Measurements from ENCODE around the gene MS4A4A.

Gene MS4A4A

DNA sequence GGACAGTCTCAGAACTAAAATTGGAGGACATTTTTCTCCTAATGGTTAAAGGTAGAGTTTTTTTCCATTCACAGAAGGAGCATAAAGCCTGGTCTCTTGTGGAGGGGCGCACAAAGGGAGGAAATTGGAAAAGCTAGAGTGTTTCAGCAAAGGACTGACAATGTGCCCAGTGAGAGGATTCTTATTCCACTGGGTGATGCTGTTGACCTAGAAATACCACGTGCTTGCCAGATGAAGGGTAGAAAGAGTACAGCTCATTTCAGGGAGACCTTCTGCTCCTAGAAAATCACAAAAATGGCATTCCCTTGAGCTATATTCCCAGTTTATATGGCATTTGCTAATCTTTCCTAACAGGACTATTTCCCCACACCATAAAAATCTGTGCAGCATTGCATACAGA, 67.7 kb downstream of the MS4A4A start:
- Histone ChIP-seq H4K20me1 (no peaks in the 10 kb centered on the region), H3K4me2 (peak overlapping the region in 2 of 11 experiments; percentile 69 to 85; a peak in 4 of 22 replicates), H3K27me3 (no peaks in the 10 kb centered on the region), H3K4me3 (no peak overlapping the region), H3K27ac (no peak overlapping the region), H3K36me3 (no peaks in the 10 kb centered on the region), H3K4me1 (peaks cover 0 to 78% (median 0%) of the 10 kb centered on the region in 10 experiments; a peak in 6 of 20 replicates), H3K9me3 (replicated peaks in 1 of 11) (peaks cover 0 to 16% (median 7%) of the 10 kb centered on the region in 11 experiments; a peak in 12 of 22 replicates), H3K9ac (no peak overlapping the region)
- TF ChIP-seq Cebpa-rat (IDR thresholded peaks at IDR 0.05): no peak

DNA sequence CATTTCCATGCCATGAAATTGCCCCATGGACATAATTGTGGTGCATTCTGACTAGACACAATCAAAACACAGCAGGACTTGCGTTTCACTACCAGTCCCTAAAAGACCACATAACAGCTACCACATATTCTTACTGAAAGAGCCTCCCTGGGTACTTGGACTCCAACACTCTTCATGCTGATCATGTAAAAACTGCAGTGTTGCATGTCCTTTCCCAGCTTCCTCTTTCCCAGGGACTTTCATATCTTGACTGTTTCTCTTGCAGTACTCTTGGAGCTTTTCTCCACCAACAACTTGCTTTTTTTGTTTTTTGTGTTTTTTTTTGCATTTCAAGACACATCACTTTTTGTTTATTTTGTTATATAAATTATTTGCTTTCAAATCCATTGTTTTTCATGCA, 69.5 kb downstream of the MS4A4A start:
- Histone ChIP-seq H3K4me2 (peak overlapping the region in 3 of 11 experiments; percentile 38 to 85 (median 77); a peak in 6 of 22 replicates), H3K4me3 (no peak overlapping the region), H3K9ac (no peak overlapping the region), H3K9me3 (replicated peaks in 1 of 11) (peaks cover 16 to 34% (median 21%) of the 10 kb centered on the region in 11 experiments), H4K20me1 (no peaks in the 10 kb centered on the region), H3K36me3 (no peaks in the 10 kb centered on the region), H3K27ac (peak overlapping the region in 2 of 11 experiments; percentile 1 to 17; a peak in 3 of 22 replicates), H3K27me3 (no peaks in the 10 kb centered on the region), H3K4me1 (peaks cover 0 to 62% (median 0%) of the 10 kb centered on the region in 10 experiments; a peak in 6 of 20 replicates)
- TF ChIP-seq Cebpa-rat (IDR thresholded peaks at IDR 0.05): no peak

DNA sequence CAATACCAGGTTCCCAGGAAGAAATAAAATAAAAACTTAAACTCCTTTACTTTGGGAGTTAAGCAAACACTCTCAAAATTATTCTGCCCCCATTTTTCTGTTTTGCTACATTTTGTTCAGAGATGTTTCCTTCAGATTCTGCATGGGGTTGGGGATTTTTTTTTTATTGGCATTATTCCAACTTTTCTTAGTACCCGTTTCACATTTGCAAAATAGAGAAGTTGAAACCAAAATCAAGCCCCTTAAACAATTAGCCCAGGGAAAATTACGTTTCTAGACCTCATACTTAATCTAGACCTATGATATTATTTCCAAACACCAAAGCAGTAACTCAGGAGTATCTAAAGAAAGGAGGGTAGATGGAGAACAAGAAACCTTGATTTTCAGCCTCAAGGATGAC, 77.3 kb downstream of the MS4A4A start:
- H3K27me3 ChIP-seq: no peaks in the 10 kb centered on the region
- H4K20me1 ChIP-seq: no peaks in the 10 kb centered on the region
- H3K4me3 ChIP-seq: no peak overlapping the region
- TF ChIP-seq Cebpa-rat (IDR thresholded peaks at IDR 0.05): no peak
- peak overlapping the region in 3 of 11 experiments; percentile 3 to 57 (median 30); a peak in 3 of 22 replicates for H3K4me2 ChIP-seq
- H3K9me3 ChIP-seq (replicated peaks in 1 of 11): peaks cover 57 to 79% (median 67%) of the 10 kb centered on the region in 11 experiments
- no peak overlapping the region for H3K27ac ChIP-seq
- H3K9ac ChIP-seq: no peak overlapping the region
- peaks cover 0 to 14% (median 7%) of the 10 kb centered on the region in 11 experiments; a peak in 8 of 22 replicates for H3K36me3 ChIP-seq
- peaks cover 0 to 30% (median 0%) of the 10 kb centered on the region in 10 experiments; a peak in 6 of 20 replicates for H3K4me1 ChIP-seq
